K562 (cell line): Measurements from ENCODE around the gene CD160.
"Not testable (repeated sequence)": the region's sequence is repeated elsewhere in the genome, so short reads cannot be mapped to it uniquely, and the experiment has no call there.

Source experiments
- SETDB1 ChIP-seq: IDR thresholded peaks from one replicate; pipeline ENCODE4 v1.6.1; 2012; ENCODE audit warnings: low read length, control low read depth, inconsistent platforms
- SP2 ChIP-seq: IDR thresholded peaks from 2 replicates; pipeline ENCODE4 v1.6.1; 2011; ENCODE audit warnings: mild to moderate bottlenecking, low read depth, low read length, moderate library complexity; ENCODE audit not compliant: poor library complexity, severe bottlenecking; ENCODE audit errors: extremely low read depth
- TCF7 ChIP-seq: sonication (generic); IDR thresholded peaks from 2 replicates; pipeline ENCODE4 v1.6.1; 2016; ENCODE audit warnings: antibody characterized with exemption, borderline replicate concordance
- TF ChIP-seq, protein P1 (sequence below), 2 experiments: fragments of 450-650 bp in 1 of 2; sonication (generic) in 1 of 2; formaldehyde crosslinking in 1 of 2; IDR thresholded peaks in 1 of 2; conservative IDR thresholded peaks in 1 of 2; 2 replicates each; pipeline versions ENCODE4 v1.6.1 to v1.8.1; 2016 to 2023; ENCODE audit warnings: mild to moderate bottlenecking in 2 of 2, moderate library complexity in 2 of 2, inconsistent platforms in 1 of 2, missing genetic modification reagents in 1 of 2
- TF ChIP-seq, protein P2 (sequence below): sonication (generic); formaldehyde crosslinking; IDR thresholded peaks from 2 replicates; pipeline ENCODE4 v1.9.0; 2022; ENCODE audit warnings: mild to moderate bottlenecking, missing genetic modification reagents
- TF ChIP-seq, protein P3 (sequence below), 3 experiments: IDR thresholded peaks in 2 of 3; conservative IDR thresholded peaks in 1 of 3; 2 replicates each; pipeline ENCODE4 v1.5.1; 2011 to 2012; ENCODE audit warnings: low read length in 3 of 3, mild to moderate bottlenecking in 3 of 3, control low read depth in 2 of 3, improper control_type of control experiment in 1 of 3, inconsistent platforms in 1 of 3, low read depth in 1 of 3, mixed read lengths in 1 of 3, moderate library complexity in 1 of 3; ENCODE audit not compliant: insufficient read depth in 2 of 3

DNA sequence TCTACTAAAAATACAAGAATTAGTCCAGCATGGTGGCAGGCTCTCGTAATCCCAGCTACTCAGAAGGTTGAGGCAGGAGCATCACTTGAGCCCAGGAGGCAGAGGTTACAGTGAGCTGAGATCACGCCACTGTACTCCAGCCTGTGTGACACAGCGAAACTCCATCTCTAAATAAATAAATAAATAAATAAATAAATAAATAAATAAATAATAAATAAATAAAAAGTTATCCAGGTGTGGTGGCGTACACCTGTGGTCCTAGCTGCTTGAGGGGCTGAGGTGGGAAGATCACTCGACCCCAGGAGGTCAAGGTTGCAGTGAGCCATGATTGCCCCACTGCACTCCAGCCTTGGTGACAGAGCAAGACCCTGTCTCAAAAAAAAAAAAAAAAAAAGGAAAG lies 834 bp upstream of the CD160 start:
- TF ChIP-seq, protein P1, sequence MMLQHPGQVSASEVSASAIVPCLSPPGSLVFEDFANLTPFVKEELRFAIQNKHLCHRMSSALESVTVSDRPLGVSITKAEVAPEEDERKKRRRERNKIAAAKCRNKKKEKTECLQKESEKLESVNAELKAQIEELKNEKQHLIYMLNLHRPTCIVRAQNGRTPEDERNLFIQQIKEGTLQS (IDR thresholded peaks at IDR 0.05) = not testable (repeated sequence)
- TF ChIP-seq, protein P1 (CRISPR knock-in tag; conservative IDR thresholded peaks at IDR 0.05) = not testable (repeated sequence)
- TF ChIP-seq SP2, SETDB1, TCF7: not testable (repeated sequence)
- TF ChIP-seq, protein P2, sequence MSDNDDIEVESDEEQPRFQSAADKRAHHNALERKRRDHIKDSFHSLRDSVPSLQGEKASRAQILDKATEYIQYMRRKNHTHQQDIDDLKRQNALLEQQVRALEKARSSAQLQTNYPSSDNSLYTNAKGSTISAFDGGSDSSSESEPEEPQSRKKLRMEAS (CRISPR knock-in tag) = not testable (repeated sequence)
- TF ChIP-seq, protein P3, sequence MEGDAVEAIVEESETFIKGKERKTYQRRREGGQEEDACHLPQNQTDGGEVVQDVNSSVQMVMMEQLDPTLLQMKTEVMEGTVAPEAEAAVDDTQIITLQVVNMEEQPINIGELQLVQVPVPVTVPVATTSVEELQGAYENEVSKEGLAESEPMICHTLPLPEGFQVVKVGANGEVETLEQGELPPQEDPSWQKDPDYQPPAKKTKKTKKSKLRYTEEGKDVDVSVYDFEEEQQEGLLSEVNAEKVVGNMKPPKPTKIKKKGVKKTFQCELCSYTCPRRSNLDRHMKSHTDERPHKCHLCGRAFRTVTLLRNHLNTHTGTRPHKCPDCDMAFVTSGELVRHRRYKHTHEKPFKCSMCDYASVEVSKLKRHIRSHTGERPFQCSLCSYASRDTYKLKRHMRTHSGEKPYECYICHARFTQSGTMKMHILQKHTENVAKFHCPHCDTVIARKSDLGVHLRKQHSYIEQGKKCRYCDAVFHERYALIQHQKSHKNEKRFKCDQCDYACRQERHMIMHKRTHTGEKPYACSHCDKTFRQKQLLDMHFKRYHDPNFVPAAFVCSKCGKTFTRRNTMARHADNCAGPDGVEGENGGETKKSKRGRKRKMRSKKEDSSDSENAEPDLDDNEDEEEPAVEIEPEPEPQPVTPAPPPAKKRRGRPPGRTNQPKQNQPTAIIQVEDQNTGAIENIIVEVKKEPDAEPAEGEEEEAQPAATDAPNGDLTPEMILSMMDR (IDR thresholded peaks at IDR 0.05 in 2 of 3, conservative IDR thresholded peaks at IDR 0.05 in 1 of 3; ENCODE audit: insufficient read depth in 2 of 3, low read depth in 1 of 3, low read length in 3 of 3) = not testable (repeated sequence)
